ELR (cell line): ENCODE measurements around the gene SESN1.
"Not testable (repeated sequence)": the region's sequence is repeated elsewhere in the genome, so short reads cannot be mapped to it uniquely, and the experiment has no call there.

ENCODE experiments used
- DNase-seq: peaks from one replicate; pipeline ENCODE4 v3.0.0-alpha.2; 2015; ENCODE audit warnings: low read depth

SESN1 gene

DNA sequence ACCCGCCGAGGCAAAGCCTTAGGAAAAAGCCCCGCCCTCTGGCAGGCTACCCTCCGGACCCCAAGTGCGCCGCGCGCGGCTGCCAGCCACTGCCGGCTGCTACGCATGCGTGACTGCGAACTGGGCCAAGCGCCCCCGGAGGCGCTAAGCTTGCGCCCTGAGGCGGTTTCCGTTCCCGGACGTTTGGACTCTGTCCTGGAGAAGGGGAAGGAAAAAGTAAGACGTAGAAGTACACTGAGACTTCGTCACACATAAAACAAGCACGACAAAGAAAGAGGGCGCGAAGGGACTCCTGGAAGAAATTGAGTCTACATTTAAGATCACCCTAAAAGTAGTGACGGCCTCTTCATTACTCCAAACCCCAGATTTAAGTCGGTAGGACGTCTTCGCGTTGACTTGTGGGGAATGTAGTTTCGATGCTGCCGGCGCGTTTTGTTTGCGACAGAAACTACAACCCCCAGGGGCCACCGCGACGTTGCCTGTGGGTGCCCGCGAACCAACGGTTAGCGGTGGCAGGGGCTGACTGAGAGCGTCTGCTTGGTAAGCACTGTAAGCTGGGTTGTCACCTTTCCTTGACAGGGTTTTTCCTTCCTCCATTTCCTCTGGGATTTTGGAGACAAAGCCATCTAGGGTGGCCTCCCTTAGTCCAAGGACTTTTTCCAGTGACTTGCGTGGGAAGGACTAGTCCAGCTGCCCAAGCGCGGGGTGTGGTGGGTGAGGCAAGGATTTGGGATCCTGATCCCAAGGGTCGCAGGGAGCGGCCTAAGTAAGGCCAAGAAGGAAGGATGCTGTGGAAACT, 589 bp upstream of the SESN1 start, which contains the start of gene CEP57L1:
Gene CEP57L1, plus strand, starts transcription at position 472 of the 799 bp plus-strand sequence. CDS start 49,715 bp downstream, outside the sequence.
- DNase-seq, result peak; percentile 97

DNA sequence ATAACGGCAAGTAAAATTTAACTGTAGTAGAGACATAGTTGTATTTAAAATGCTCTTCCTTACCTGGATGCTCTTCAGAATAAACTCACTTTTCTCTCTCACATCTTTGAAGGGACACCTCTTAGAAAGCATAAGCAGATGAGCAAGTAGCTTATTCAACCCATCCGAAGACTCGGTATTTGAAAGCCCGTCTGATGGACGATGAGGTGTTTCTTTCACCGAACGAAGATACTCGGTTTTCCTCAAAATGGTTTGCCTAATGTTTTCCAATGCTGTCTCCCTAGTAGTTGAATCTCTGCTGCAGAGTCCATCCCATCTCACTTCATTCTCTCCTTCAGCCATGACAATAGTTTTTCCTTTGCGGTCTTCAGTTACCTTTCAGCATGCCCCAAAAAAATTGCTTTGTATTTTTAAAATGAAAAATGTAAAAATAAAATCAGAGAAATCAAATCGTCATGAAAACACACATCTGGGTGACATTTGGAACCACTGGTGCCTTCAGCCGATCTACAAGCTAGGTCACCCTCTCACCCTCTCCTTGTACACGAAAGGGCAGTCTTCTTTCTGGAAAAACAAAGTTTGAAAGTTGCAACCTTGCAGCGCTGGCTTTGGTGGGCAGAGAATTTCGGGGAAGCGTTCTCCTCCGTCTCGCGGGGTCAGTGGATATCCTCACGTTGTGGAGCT, 772 bp downstream of the SESN1 start:
- peak; percentile 48 for DNase-seq

DNA sequence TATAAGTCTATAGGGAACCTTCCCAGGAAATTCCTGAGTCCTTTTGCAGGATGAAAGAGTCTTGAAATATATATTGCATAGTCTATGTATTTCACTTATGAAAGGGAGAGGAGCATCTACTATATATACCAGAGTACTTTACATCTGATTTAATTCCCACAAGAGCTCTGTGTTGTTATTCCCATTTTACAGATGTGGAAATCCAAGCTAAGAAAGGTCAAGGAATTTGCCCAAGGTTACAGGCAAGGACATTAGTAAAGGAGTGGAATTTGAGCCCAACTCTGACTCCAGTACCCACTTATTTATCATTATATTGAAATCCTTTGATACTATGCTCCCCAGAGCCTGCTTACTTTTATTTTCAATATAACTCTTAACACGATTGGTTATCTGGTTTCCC, 2.6 kb downstream of the SESN1 start:
- no peak for DNase-seq

DNA sequence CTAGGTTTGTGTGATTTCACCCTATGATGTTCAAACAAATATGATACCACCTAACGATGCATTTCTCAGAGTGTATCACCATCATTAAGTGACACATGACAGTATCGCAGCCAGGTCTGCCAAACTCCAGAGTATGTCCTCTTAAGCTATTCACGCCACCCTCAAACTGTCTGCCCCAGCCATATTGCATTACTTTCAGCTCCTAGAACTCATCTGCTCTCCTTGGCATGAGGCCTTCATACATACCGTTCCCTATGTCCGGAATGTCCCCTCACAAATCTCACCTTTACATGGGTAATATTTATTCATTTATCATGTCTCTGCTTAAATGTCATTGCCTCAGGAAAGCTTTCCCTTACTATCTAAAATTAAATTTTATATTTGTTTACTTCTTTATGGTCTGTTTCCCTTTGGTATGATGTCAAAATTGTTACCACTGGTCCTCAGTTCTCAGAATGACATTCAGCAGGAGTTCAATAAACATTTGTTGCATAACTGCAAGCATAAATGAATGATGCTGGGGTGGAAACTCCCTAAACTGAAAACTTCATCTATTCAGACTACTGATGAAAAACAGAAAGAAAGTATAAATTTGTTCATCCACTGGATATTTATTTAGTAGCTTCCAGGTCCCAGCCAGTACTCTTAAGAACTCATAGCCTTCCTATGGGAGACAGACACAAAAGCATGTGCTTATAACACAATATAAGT, 3.2 kb downstream of the SESN1 start:
- DNase-seq, result no peak

DNA sequence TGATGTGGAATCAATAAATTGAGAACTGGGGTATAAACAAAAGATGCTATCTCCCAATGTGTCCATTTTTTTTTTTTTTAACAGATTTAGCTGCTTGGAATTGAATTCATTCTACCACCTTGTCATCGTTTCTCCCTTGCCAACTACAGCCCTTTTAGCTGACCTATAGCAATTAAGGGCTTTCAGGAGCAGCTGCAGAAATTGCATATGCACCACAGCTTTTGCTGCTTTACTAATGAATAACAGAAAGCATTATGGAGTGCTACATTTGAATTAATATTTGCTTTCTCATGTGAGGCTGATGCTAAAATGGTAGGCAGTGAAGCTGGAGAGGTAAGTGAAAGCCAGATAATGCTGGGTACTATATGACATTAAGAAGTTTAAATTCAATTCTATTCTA, 5.7 kb downstream of the SESN1 start:
- no peak for DNase-seq

DNA sequence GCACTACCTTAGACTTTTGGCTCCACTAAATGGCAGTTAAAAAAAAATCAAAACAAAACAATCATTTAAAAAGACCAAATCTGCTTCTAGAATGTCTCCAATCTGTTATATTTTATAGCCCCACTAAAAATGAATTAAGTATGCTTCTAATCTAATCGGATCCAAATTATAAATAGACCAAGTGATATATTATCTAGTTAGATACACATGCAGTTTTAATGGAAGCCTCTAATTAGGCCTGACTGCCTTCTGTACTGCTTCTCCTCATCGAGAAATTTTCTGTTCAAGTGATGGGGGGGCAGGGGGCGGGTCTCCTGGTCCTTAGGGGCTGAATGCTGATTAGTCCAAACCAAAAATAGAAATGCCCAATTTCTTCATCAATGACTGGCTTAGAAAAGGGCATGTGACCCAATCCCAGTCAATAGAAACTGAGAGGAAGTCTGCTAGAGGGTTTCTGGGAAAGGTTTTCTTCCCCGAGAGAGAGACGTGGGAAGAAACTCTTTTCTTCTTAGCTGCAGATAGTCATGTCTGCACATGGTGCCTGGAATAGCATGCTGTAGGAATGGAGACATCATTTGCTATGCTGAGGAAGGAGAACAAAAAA, 6.9 kb downstream of the SESN1 start:
- DNase-seq, result no peak

DNA sequence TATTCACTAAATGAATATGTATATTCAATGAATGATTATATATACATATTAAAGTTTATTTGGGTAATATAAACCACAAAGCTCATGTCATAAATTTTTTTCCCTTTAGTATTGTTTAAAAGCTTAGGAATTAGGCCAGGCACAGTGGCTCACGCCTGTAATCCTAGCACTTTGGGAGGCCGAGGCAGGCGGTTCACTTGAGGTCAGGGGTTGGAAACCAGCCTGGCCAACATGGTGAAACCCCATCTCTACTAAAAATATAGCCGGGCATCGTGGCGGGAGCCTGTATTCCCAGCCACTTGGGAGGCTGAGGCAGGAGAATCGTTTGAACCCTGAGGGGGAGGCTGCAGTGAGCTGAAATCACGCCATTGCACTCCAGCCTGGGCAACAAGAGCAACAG, 10.5 kb downstream of the SESN1 start:
- not testable (repeated sequence) for DNase-seq

DNA sequence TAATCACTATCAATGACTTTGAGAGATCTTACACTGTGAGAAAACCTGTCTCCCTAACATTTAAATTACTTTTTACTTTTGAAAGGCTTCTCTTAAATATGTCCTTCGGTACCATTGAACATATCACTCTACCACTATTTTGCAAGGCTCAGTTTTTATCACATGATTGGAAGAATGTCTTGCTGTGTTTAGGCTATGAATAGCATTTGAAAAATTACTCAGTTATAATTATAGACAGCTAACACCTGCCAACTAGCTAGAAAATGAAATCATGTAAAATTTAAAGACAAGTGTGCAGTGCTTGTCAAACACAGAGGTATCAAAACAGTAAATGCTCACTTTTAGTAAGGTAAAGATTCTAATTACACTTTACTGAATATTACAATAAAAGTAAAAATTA, 11.0 kb downstream of the SESN1 start:
- no peak for DNase-seq

DNA sequence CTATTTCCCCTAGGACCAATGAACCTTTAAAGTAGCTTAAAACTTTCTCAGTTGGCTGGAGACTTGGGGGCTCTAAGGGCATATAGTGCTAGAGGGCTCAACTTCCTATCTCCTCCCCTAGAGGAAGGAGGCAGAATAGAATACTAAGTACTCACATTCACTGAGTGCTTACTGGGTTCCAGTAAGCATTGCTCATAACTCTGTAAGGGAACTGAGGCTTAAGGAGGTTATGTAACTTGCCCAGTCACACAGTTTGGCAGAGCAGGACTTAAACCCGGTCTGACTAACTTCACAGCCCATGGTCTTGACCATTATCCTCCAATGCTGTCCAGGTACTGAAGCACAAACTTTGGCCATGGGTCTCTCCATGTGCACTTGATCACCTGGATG, 12.5 kb downstream of the SESN1 start:
- DNase-seq, result peak; percentile 68

DNA sequence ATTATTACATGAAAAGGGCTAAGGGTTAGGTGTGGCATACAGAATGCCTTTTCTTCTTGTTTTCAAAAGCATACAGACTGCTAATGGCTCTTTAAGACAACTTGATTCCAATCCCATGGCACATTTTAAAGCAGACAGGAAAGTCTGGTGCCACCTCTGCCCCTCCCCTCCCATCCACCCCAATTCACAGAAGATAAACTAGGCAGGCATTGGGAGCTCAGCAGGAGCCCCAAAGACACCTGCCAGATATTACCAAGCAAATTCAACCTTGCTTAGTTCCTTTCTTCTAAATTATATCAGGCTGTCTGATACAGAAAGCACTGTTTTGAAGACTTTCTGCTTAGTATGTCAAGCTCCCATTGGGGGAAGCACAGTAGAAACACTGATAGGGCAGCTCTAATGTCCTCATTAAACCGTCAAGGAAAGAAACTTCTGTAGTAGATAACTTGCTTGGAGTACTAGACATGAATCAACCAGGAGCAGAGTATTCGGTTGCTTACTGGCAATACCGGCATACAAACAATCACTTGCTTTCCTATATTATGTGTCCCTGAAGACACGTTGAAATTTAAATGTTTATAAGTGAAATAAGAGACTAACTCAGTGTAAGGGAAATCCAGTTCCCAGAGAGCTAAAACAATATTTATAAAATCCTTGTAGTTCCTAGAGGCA, 13.0 kb downstream of the SESN1 start:
- DNase-seq, result no peak

DNA sequence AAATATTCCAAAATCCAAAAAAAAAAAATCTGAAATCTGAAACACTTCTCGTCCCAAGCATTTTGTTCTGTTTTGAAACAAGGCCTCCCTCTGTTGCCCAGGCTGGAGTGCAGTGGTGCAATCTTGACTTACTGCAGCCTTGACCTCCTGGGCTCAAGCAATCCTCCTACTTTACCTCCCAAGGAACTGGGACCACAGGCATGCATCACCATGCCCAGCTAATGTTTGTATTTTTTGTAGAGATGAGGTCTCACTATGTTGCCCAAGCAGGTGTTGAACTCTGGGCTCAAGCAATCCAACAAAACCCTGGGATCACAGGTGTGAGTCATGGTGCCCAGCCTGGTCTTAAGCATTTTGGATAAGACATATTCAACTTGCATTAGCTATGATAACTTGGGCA, 13.6 kb downstream of the SESN1 start:
- no peak for DNase-seq

DNA sequence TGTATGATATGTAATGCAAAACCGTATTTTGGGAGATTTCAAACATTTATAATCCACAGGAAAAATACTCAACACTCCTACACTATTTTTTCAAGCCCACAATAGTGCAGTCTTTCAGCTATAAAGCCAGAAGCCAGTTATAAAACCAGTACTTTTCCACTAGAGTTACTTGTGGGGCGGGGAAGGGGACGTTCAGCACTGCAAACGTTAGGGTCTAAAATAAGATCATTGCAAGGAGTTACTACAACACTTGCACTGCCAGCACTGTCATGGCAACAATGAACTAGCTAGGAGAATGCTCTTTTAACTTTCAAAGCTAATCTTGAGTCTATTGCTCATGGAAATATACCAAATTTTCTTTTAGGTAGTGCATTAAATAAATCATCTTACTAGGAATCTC, 14.7 kb downstream of the SESN1 start:
- DNase-seq, result no peak

DNA sequence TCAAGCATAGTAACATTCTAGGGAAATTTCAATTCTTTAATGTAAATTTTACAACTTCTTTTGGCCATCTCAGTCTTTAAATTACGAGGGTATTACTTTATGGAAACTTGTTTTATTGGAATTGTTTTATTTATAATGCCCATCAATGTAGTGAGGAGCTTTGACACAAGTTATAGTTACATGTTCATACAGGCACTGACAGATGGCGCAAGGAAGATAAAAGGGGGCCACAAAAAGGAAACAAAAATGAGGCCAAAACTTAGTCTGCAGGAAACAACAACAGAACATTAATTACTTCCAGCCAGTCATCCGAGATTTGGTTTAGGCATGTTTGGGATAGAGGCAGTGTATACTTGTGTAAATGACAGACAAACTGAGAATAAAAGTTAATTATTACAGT, 18.3 kb downstream of the SESN1 start:
- DNase-seq, result no peak

DNA sequence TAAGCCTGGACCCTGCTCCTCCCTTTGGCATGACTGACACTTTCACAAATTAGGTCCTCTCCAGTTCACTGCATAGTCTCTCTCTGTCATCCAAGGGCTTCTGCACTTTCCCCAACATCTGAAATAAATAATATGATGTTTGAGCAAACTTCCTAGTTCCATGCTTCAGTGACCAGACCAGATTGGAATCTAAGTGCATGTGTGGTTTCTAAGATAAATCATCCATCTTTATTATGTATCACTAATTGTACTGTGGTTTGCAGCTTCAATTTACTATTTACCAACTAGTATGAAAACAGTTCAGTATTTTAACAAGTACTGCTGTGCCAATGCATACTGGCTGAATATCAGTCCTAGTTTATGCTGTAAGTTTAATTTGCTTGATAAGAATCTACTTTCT, 18.7 kb downstream of the SESN1 start:
- DNase-seq, result peak; percentile 23

DNA sequence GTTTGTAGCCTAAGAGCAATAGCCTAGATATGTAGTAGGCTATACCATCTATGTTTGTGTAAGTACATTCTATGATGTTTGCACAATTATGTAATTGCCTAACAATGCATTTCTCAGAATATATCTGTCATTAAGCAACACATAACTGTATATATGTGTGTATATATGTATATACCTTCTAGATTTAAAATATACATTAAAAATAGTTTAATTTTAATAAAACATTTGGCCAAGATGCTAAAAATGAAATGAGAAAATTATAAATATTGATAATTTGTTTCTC, 20.6 kb downstream of the SESN1 start:
- DNase-seq, result no peak

DNA sequence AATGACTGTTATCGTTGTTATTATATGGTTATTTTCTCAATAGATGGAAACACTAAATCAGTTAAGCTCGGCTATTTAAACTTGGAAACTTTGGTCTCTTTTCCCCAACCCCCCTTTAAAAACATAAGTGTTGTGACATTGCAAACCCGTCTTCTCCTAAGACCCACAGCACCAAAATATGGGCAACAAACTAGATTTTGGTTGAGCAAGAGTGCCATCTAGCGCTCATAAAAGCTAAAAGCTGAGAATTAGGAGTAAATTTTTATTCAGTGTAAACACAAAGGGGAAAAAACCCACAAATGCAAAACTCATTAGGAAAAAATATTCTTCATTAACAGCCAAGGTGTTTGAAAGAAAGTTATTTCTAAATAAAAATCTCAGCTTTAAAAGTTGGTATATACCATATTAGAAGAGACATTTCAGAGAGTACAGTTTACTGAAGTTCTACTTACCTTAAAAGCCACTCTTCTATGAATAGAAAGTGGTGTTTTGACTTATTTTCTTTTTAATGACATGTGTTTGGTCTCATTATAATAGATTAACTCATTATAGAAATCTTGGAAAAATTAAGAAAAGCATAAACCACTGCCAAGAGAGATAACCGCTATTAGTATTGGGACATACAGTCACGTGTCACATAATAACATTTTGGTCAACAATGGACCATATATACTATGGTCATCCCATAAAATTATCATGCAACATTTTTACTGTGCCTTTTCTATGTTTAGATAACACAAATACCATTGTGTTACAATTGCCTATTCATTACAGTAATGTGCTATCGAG, 21.1 kb downstream of the SESN1 start:
- DNase-seq, result peak; percentile 75

DNA sequence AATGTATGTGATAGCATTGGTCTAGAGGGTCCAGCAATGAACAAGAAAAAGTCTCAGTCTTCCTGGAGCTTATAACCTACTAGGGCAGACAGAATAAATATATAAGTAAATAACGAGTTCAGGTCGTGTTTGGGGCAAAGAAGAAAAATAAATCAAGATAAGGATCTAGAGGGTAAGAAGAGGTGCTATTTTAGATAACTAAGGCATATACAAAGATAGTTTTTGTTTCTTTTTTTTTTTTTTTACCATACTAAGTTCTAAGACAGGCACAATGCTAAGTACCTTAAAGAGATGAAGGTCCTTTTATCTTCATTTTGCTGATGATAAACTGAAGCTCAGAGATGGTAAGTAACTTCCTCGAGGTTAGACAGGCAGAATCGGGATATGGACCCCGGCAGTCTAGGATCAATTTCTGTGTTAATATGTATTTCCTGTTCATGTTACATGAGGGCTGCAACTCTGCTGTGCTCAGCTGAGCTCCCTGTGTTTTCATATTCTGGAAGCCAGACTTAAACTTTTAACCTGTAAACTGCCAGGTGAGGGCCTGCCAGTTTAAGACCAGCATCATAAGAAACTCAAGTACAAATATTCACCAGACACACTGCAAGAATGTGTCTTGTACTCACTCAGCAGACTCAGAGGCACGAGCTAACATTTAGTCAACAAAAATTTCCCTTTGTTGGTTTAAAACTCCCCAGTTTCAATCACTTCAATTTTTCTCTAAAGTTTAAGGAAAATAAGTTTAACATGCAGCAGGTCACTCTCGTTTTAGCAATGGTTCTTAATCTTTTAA, 23.3 kb downstream of the SESN1 start:
- DNase-seq, result no peak

DNA sequence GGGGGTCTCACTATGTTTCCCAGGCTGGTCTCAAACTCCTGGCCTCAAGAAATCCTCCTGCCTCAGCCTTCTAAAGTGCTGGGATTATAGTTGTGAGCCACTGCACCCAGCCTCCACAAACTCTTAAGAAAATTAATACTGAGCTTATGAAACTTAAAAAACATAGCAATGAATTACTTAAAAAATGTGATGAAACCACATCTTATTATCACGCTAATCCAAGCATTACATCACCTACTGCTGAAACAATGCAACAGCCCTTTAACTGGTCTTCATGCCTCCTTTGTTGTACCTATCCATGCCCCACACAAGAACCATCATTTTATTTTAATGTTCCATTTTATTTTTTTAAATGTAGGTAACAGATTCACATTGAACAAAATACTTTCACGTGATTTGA, 24.9 kb downstream of the SESN1 start:
- DNase-seq, result no peak

DNA sequence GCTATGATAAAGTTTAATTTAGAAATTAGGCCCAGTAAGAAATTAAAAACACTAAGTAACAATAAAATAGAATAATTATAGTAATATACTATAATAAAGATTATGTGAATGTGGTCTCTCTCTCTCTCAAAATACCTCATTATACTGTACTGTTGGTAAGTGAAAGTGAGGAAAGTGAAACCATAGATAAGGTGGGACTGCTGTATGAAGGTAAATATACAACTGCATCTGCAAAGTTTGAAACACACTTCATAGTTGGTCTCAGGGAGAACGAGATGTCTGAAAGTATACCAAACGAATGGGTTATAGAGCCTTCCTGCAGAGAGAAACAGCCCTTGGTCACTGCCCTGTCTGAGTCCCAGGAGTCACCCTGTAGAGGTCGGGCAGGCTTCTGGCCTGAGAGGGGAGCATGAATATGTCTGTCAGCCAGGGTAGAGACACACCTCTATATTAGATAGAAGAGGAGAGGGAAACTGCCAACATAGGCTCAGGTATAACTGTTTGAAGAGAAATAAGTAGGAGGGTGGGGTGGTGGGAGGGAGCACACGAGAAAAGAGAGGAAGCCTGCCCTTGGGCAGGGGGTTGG, 31.8 kb downstream of the SESN1 start:
- DNase-seq, result no peak

DNA sequence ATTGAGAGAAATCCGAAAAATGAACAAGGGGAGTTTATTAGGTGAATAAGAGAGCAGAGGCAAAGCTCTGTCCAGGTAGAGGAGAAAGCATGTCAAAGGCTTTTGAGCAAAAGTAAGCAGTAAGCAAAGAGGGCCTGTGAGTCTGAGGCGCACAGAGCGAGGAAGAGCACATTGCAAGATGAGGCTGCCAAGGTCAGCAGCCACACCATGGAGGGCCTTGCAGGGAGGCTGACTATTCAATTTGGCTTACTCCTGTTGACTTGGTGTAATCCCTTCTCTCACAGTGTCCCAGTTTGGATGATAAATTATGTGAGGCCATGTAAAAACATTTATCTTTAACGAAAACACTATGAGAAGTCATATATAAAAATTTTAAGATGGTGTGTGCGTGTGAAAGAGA, 32.4 kb downstream of the SESN1 start:
- DNase-seq, result no peak
